Ishikawa (cell line): Measurements from ENCODE around the gene BANP.

ENCODE experiments used
- EP300 ChIP-seq: IDR thresholded peaks from 2 replicates; pipeline ENCODE4 v1.6.1; 2012; ENCODE audit warnings: borderline replicate concordance
- FOXM1 ChIP-seq: IDR thresholded peaks from 2 replicates; pipeline ENCODE4 v1.6.1; 2012; ENCODE audit warnings: low read depth, borderline replicate concordance
- MAX ChIP-seq: IDR thresholded peaks from 2 replicates; pipeline ENCODE4 v1.6.1; 2012
- RAD21 ChIP-seq: IDR thresholded peaks from 2 replicates; pipeline ENCODE4 v1.6.1; 2012; ENCODE audit warnings: low read depth
- REST ChIP-seq: IDR thresholded peaks from 2 replicates; pipeline ENCODE4 v1.6.1; 2012; ENCODE audit warnings: low read depth, mild to moderate bottlenecking
- TAF1 ChIP-seq: IDR thresholded peaks from 2 replicates; pipeline ENCODE4 v1.6.1; 2012; ENCODE audit warnings: low read depth, mild to moderate bottlenecking
- TCF12 ChIP-seq: IDR thresholded peaks from 2 replicates; pipeline ENCODE4 v1.6.1; 2012; ENCODE audit warnings: low read depth

GRCh38 chr16:87982581-87983041, 31.4 kb downstream of the BANP start:
- TF ChIP-seq EP300 (no peak), REST (no peak), FOXM1 (no peak), RAD21 (no peak), TCF12 (no peak), TAF1 (no peak), MAX (no peak)
